Trophoblast cell (in vitro differentiated cells and primary cell): ENCODE results near the gene NR4A1.
"Not testable (repeated sequence)": the region's sequence is repeated elsewhere in the genome, so short reads cannot be mapped to it uniquely, and the experiment has no call there.

Experiments used
- DNase-seq, 2 donors: peaks; one replicate each; pipeline ENCODE4 v3.0.0-alpha.2; 2016
- H2AFZ ChIP-seq: 2 replicates; pipeline ENCODE4 v1.6.1; 2013; ENCODE audit warnings: low read length, moderate library complexity, mild to moderate bottlenecking; ENCODE audit not compliant: insufficient read depth, poor library complexity
- H2AK5ac ChIP-seq: 2 replicates; pipeline ENCODE4 v1.6.1; 2013; ENCODE audit warnings: mild to moderate bottlenecking, low read length
- H2BK120ac ChIP-seq: 2 replicates; pipeline ENCODE4 v1.6.1; 2013; ENCODE audit warnings: low read length, mild to moderate bottlenecking, moderate library complexity; ENCODE audit not compliant: insufficient read depth, poor library complexity
- H2BK12ac ChIP-seq: 2 replicates; pipeline ENCODE4 v1.6.1; 2013; ENCODE audit warnings: mild to moderate bottlenecking, low read length, moderate library complexity
- H2BK5ac ChIP-seq: 2 replicates; pipeline ENCODE4 v1.6.1; 2013; ENCODE audit warnings: low read length, low read depth, moderate library complexity, mild to moderate bottlenecking; ENCODE audit not compliant: poor library complexity
- H3K14ac ChIP-seq: 2 replicates; pipeline ENCODE4 v1.6.1; 2013; ENCODE audit warnings: mild to moderate bottlenecking, low read length
- H3K18ac ChIP-seq: 2 replicates; pipeline ENCODE4 v1.6.1; 2013; ENCODE audit warnings: mild to moderate bottlenecking, low read length
- H3K23ac ChIP-seq: 2 replicates; pipeline ENCODE4 v1.6.1; 2013; ENCODE audit warnings: low read length
- H3K27ac ChIP-seq: 2 replicates; pipeline ENCODE4 v1.5.1; 2013; ENCODE audit warnings: low read depth, mild to moderate bottlenecking, inconsistent platforms, low read length, moderate library complexity
- H3K27me3 ChIP-seq: 2 replicates; pipeline ENCODE4 v1.6.1; 2013; ENCODE audit warnings: inconsistent platforms, mild to moderate bottlenecking, low read length, moderate library complexity; ENCODE audit not compliant: insufficient read depth
- H3K36me3 ChIP-seq, 2 experiments: 1 replicate in 1 of 2; 2 replicates in 1 of 2; pipeline ENCODE4 v1.6.1; 2013; ENCODE audit warnings: low read length in 2 of 2, mild to moderate bottlenecking in 2 of 2, moderate library complexity in 1 of 2; ENCODE audit not compliant: insufficient read depth in 2 of 2, control insufficient read depth in 1 of 2
- H3K4ac ChIP-seq: 2 replicates; pipeline ENCODE4 v1.6.1; 2013; ENCODE audit warnings: low read depth, mild to moderate bottlenecking, low read length, moderate library complexity
- H3K4me1 ChIP-seq, 2 experiments: 1 replicate in 1 of 2; 2 replicates in 1 of 2; pipeline ENCODE4 v1.6.1; 2013; ENCODE audit warnings: low read length in 2 of 2, mild to moderate bottlenecking in 2 of 2, moderate library complexity in 1 of 2; ENCODE audit not compliant: insufficient read depth in 2 of 2, control insufficient read depth in 1 of 2
- H3K4me2 ChIP-seq: 2 replicates; pipeline ENCODE4 v1.6.1; 2013; ENCODE audit warnings: inconsistent platforms, mild to moderate bottlenecking, low read length, moderate library complexity
- H3K4me3 ChIP-seq: 2 replicates; pipeline ENCODE4 v1.5.1; 2013; ENCODE audit warnings: mild to moderate bottlenecking, low read depth, low read length, inconsistent platforms
- H3K79me1 ChIP-seq: one replicate; pipeline ENCODE4 v1.6.1; 2013; ENCODE audit warnings: low read length
- H3K79me2 ChIP-seq: 2 replicates; pipeline ENCODE4 v1.6.1; 2013; ENCODE audit warnings: low read length, mild to moderate bottlenecking; ENCODE audit not compliant: control insufficient read depth, insufficient read depth, poor library complexity
- H3K9ac ChIP-seq: 2 replicates; pipeline ENCODE4 v1.6.1; 2013; ENCODE audit warnings: mild to moderate bottlenecking, low read length
- H3K9me3 ChIP-seq: 2 replicates; pipeline ENCODE4 v1.6.1; 2013; ENCODE audit warnings: low read depth, mild to moderate bottlenecking, control low read depth, inconsistent platforms, low read length; ENCODE audit not compliant: insufficient read depth
- H4K12ac ChIP-seq: 2 replicates; pipeline ENCODE4 v1.6.1; 2013; ENCODE audit warnings: low read depth, mild to moderate bottlenecking, low read length, moderate library complexity
- H4K8ac ChIP-seq: 2 replicates; pipeline ENCODE4 v1.6.1; 2013; ENCODE audit warnings: low read depth, mild to moderate bottlenecking, low read length, moderate library complexity
- H4K91ac ChIP-seq: one replicate; pipeline ENCODE4 v1.6.1; 2013; ENCODE audit warnings: low read depth, mild to moderate bottlenecking, low read length, moderate library complexity
- WGBS: extraction: QIAGEN DNeasy Blood & Tissue Kit; methylation state at CpG from one replicate; pipeline ENCODE4 v1.1.7; 2013; ENCODE audit warnings: missing lambda C conversion rate; ENCODE audit not compliant: insufficient read length, insufficient coverage; ENCODE audit errors: extremely low coverage; 5-methylcytosine and 5-hydroxymethylcytosine counted together

NR4A1 gene

GRCh38 chr12:52096332-52097044 lies 45.2 kb downstream of the NR4A1 start:
- WGBS = no CpG with 5 or more reads among the region's 15 CpGs
- Histone ChIP-seq H3K4me1 (no peaks in the 10 kb centered on the region), H2AK5ac (no peak overlapping the region), H4K8ac (no peak overlapping the region), H3K79me1 (no peaks in the 10 kb centered on the region), H3K4ac (no peak overlapping the region), H4K91ac (no peak overlapping the region), H3K4me2 (no peak overlapping the region), H2BK5ac (no peak overlapping the region), H2BK120ac (no peak overlapping the region), H3K27ac (no peak overlapping the region), H3K9ac (no peak overlapping the region), H3K23ac (no peak overlapping the region), H3K27me3 (no peaks in the 10 kb centered on the region), H3K4me3 (no peak overlapping the region), H3K18ac (no peak overlapping the region), H3K36me3 (no peaks in the 10 kb centered on the region), H3K14ac (no peak overlapping the region), H2AFZ (no peak overlapping the region), H3K79me2 (no peaks in the 10 kb centered on the region), H4K12ac (no peak overlapping the region), H2BK12ac (no peak overlapping the region), H3K9me3 (peaks cover 2% of the 10 kb centered on the region)
- DNase-seq = no peak

DNA sequence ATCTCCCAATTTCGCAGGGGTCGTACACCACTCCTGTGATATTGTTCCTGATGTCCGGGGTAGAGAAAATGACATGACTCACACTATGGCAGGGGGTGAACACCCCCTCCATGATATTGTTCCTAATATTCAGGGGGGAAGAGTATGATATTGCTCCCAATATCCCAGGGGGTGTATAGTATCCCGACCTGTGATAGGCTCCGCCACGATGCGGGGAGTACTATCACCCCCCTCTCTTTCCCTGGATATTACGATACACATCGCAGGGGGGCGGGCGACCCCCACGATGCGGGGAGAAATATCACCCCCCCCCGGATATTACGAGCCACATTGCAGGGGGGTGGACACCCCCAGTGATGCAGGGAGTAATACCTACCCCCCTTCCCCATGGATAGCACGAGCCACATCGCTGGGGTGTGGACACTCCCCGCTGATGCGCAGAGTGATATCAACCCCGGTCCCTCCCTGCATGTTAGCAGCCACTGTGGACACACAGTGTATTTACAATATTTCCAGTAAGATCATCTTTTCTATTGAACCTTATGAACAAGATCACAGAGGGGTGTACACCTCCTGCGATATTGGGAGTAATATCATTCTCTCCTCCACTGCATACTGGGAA lies 45.9 kb downstream of the NR4A1 start:
- H3K27me3 ChIP-seq = no peaks in the 10 kb centered on the region
- H3K27ac ChIP-seq = no peak overlapping the region
- H2BK12ac ChIP-seq = no peak overlapping the region
- no peaks in the 10 kb centered on the region for H3K36me3 ChIP-seq
- no peak overlapping the region for H4K91ac ChIP-seq
- no peak for DNase-seq
- no peak overlapping the region for H2BK120ac ChIP-seq
- peaks cover 2% of the 10 kb centered on the region for H3K9me3 ChIP-seq
- H3K4me3 ChIP-seq = no peak overlapping the region
- no peak overlapping the region for H2BK5ac ChIP-seq
- no peak overlapping the region for H4K12ac ChIP-seq
- H2AFZ ChIP-seq = no peak overlapping the region
- no peak overlapping the region for H3K4me2 ChIP-seq
- no peak overlapping the region for H3K14ac ChIP-seq
- no peak overlapping the region for H2AK5ac ChIP-seq
- H3K79me1 ChIP-seq = no peaks in the 10 kb centered on the region
- no peak overlapping the region for H3K23ac ChIP-seq
- H3K4ac ChIP-seq = no peak overlapping the region
- no CpG with 5 or more reads among the region's 21 CpGs for WGBS
- no peaks in the 10 kb centered on the region for H3K4me1 ChIP-seq
- no peak overlapping the region for H3K18ac ChIP-seq
- H3K79me2 ChIP-seq = no peaks in the 10 kb centered on the region
- no peak overlapping the region for H3K9ac ChIP-seq
- no peak overlapping the region for H4K8ac ChIP-seq

GRCh38 chr12:52104431-52105089 lies 53.3 kb downstream of the NR4A1 start:
- not testable (repeated sequence) for H3K14ac ChIP-seq, H2BK120ac ChIP-seq, H3K79me1 ChIP-seq, H4K8ac ChIP-seq, H2AFZ ChIP-seq, DNase-seq, H2BK12ac ChIP-seq, H3K36me3 ChIP-seq, H3K4me2 ChIP-seq, H2AK5ac ChIP-seq, H4K12ac ChIP-seq, H3K9me3 ChIP-seq, H3K27ac ChIP-seq, H3K27me3 ChIP-seq, H4K91ac ChIP-seq, H3K4me1 ChIP-seq, H2BK5ac ChIP-seq, H3K23ac ChIP-seq, H3K18ac ChIP-seq, H3K4me3 ChIP-seq, H3K4ac ChIP-seq, H3K79me2 ChIP-seq, H3K9ac ChIP-seq
- WGBS = no CpG with 5 or more reads among the region's 10 CpGs
